ENCODE measurements around the gene RNF214.

RNF214 gene

DNA sequence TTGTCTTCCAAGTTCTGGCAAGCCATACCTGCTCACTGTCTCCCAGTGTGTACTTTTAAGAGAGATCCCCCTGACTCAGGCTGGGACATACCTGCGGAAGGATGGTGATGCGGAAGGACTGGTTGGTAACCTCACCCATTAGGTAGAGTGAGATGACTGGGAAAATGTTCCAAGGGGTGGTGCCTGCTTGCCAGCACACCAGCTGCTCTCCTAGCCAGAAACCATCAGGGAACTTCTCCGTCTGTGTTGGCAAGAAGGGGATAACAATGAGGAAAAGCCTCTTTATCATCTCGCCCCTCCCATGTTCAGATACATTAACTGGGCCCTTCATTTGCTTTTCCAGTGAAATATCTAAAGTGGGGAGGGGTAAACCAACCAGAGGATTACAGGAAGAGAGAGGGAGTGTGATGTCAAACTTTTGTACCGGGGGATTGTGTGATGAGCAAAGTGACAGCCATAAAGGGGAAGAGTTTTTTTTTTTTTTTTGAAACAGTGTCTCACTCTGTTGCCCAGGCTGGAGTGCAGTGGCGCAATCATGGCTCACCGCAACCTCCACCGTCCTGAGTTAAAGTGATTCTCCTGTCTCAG is 58.4 kb downstream of the RNF214 start, which contains the start of gene BACE1-AS:
Gene BACE1-AS, plus strand, starts transcription at position 538 of the 588 bp plus-strand sequence.
- TF ChIP-seq, protein P1, sequence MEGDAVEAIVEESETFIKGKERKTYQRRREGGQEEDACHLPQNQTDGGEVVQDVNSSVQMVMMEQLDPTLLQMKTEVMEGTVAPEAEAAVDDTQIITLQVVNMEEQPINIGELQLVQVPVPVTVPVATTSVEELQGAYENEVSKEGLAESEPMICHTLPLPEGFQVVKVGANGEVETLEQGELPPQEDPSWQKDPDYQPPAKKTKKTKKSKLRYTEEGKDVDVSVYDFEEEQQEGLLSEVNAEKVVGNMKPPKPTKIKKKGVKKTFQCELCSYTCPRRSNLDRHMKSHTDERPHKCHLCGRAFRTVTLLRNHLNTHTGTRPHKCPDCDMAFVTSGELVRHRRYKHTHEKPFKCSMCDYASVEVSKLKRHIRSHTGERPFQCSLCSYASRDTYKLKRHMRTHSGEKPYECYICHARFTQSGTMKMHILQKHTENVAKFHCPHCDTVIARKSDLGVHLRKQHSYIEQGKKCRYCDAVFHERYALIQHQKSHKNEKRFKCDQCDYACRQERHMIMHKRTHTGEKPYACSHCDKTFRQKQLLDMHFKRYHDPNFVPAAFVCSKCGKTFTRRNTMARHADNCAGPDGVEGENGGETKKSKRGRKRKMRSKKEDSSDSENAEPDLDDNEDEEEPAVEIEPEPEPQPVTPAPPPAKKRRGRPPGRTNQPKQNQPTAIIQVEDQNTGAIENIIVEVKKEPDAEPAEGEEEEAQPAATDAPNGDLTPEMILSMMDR (IDR thresholded peaks at IDR 0.05), result no peak

DNA sequence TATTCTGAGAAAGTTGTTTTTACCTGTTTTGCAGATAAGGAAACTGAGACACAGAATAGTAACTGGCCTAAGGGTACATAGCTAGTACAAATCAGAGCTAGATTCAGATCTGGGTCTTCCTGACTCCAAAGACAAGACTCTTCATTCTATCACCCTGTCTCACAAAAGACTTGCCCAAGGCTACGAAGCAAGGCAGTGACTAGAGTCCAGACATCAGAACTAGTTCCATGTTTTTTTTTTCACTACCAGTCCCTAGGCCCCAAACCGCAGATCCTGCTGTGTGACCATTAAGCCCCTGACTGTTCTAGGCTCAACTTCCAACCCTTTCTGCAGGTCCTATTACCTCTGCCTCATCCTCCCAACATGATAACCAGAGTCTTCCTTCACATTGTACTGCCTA is 60.1 kb downstream of the RNF214 start:
- TF ChIP-seq, protein P1 (IDR thresholded peaks at IDR 0.05), result no peak

DNA sequence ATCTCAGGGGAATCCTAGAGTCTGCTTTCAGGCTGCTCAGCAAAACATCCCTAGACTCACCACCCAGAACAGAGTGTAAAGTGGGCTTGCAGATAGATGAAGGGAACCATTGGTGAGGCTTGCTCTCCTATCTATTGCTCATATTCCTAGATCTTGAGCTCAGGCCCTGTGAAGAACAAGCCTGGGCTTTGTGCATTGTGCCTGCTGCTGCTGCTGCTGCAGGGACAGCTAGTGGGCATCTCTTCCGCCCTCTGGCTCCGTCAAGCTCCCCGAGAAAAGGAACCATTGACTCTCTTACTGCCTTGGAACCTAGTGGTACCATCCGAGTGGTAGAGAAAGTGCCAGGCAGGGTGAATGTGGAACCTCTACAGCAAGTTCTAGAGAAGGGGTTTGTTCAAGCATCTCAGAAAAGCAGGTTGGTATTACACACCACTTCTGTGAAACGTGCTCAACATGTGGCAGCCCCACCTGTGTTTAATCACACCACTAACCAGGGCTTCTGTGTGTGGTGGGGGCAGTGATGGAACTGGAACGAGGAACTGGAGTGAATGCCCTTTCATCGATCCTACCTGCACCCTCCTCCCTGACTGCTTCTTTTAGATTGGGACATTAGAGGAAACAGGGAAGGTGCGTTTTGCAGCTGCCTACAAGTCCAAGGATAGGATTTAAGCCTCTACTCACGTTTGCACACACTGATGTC is 63.1 kb downstream of the RNF214 start:
- TF ChIP-seq, protein P1 (IDR thresholded peaks at IDR 0.05), result no peak

DNA sequence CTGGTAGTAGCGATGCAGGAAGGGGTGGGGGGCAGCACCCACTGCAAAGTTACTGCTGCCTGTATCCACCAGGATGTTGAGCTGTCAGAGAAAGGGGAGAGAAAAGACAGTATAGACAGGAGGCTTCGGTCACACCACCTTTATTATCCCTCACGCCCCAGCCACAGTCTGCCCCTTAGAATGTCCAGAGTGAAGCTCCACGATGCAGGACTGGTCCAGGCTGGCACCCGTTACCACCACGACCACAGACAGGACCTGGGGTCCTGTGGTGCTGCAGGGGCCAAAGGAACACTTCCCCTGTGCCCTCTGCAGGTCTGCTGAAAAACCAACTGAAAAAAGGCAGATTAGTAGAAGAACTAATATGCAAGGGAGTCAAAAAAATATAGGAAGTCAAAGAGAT is 64.4 kb downstream of the RNF214 start:
- TF ChIP-seq, protein P1 (IDR thresholded peaks at IDR 0.05), result no peak

DNA sequence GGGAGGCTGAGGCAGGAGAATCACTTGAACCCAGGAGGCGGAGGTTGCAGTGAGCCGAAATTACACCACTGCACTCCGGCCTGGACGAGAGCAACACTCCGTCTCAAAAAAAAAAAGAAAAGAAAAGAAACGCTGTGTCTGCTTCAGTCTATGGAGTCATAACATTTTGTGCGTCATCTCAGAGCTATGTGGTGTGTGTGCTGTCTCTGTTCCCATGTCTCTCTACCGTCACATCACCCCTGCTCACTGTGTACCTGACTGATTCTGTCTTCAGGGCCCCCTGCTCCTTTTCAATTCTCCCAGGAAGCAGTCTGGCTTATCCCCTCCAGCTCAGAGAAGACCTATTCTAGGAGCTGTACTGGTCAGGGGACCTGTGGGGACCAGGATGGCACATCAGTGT is 65.7 kb downstream of the RNF214 start:
- TF ChIP-seq, protein P1 (IDR thresholded peaks at IDR 0.05), result no peak

DNA sequence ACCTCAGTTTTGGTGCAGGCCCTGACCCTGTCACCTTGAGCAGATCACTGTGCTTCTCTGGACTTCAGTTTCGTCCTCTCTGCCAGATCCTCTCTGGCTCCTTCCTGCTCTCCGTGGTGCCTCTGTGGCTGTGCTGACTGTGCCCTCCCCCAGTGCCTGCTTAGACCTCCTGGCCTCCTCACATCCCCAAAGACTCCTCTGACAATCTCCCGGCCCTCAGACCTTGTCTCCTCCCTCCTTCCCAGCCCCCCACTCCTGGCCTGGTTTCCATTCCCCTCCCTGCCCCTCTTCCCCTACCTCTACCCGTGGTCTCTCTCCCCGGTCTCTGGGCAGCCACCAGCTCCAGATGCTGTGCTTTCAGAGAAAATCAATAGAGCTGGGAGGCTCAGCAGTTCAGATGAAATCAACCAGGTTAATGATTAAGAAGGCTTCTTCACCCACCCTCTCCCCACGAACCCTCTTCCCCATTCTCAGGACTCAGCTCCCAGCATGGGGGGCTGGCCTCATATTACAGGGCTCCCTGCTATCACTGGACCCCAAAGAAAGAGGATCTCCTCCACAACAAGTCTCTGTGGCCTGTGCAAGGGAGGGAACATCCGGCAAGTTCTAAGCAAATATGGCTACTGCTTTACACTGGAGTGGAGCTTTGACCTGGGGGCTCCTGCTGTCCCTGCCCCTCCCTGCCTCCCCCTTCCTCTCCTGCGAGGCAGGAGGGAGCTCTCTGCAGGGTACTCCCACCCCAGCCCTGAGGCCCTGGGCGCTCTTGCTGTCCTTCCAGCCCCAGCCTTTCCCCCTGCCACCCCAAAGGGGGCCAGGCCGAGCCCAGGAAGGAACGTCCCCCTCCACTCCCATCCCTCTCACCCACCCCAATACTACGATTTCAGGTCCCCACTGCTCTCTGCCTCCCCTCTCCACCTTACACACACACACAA is 67.1 kb downstream of the RNF214 start:
- TF ChIP-seq, protein P1 (IDR thresholded peaks at IDR 0.05), result no peak

DNA sequence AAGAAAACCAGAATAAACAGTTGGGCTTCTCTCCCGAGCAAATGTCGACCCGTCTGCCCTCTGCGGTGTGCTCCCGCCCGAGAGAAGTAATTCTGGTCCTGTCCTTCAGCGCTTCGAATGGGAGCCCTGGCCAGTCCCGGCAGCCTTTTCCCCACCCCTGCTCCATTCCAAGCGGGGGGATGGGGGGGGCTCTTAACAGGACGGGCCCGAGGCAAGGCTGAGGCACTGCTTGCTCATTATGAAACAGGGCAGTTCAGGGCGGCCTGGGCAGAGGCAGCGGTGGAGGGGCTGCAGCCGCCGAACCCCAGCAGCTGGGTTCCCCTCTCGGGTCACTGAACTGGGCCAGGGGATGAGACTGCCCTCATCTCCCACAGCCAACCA is 67.8 kb downstream of the RNF214 start:
- TF ChIP-seq, protein P1 (IDR thresholded peaks at IDR 0.05), result no peak
